Measurements from ENCODE around the gene CHADL. TPM values are rescaled to one million over a fixed set of nuclear protein-coding genes. Genes with fewer than 3 reads are reported as not detected.

Gene CHADL
- total and polyA plus RNA-seq, 9 of the 15 experiments (the other 6 are each of a cell fraction or from before 2014, with no cell fraction given): not detected

GRCh38 chr22:41191467-41191866 lies 49.3 kb downstream of the CHADL start (continued):
- TF ChIP-seq HNRNPLL (IDR thresholded peaks at IDR 0.05; ENCODE audit: low read depth, low read length, poor library complexity, severe bottlenecking) (no peak), E2F5 (CRISPR knock-in tag; IDR thresholded peaks at IDR 0.05) (no peak), ZNF785 (CRISPR knock-in tag; IDR thresholded peaks at IDR 0.05) (no peak), PRMT5 (CRISPR knock-in tag; IDR thresholded peaks at IDR 0.05) (no peak), XRCC5 (IDR thresholded peaks at IDR 0.05; ENCODE audit: low read depth, low read length) (no peak), CHCHD3 (CRISPR knock-in tag; IDR thresholded peaks at IDR 0.05) (no peak), EWSR1 (IDR thresholded peaks at IDR 0.05; ENCODE audit: borderline replicate concordance, low read depth, partially characterized antibody) (no peak), MECOM (CRISPR knock-in tag; IDR thresholded peaks at IDR 0.05) (no peak)

- WGBS (ENCODE audit: insufficient coverage, low coverage, missing lambda C conversion rate): 58% methylated on average over 2 of the region's 3 CpGs
- H3K27me3 ChIP-seq (ENCODE audit: control insufficient read depth in 2 of 2, insufficient read depth in 2 of 2, low read length in 2 of 2): no peaks in the 10 kb centered on the region
- no peaks in the 10 kb centered on the region for H3K79me2 ChIP-seq (ENCODE audit: control insufficient read depth, insufficient read depth, low read length)
- H3K4me1 ChIP-seq (replicated peaks in 1 of 2; ENCODE audit: control insufficient read depth in 2 of 2, insufficient read depth in 2 of 2, low read length in 2 of 2): peaks cover 0 to 2% of the 10 kb centered on the region in 2 experiments; a peak in 2 of 5 replicates
- H3K9me3 ChIP-seq (replicated peaks; ENCODE audit: control insufficient read depth, insufficient read depth, low read depth, low read length): no peaks in the 10 kb centered on the region
- ATAC-seq (no peak), FAIRE-seq (no peak), DNase-seq (ENCODE audit: extremely low read depth in 1 of 4, low spot score in 3 of 4) (no peak)
- ChIA-PET CTCF (ENCODE audit: low intra/inter-chr PET ratio) (no interaction called here), POLR2A (interaction anchor here (0.6 to 0.7 kb wide), 2 partner anchors 15 to 92 kb away, joined by 3 read pairs; partner anchors contain the start of gene EP300)
- H3K4me2 ChIP-seq (ENCODE audit: insufficient read depth, low read length): no peak overlapping the region
- H2AFZ ChIP-seq (ENCODE audit: low read depth, low read length): no peak overlapping the region
- TF ChIP-seq IRF9 (tag; IDR thresholded peaks at IDR 0.05) (no peak), RB1 (IDR thresholded peaks at IDR 0.05; ENCODE audit: low read depth) (no peak)
- no peak overlapping the region for H3K27ac ChIP-seq (ENCODE audit: extremely low read depth, low read depth, low read length)
- H3K36me3 ChIP-seq (ENCODE audit: control insufficient read depth, insufficient read depth, low read length): peaks cover 4% of the 10 kb centered on the region; the same call in 1 of the 3 replicates
- no peak overlapping the region for H3K9ac ChIP-seq (ENCODE audit: insufficient read depth in 1 of 2, low read depth in 2 of 2, low read length in 2 of 2)
- intact Hi-C loops (cut with micrococcal nuclease) (no loop called here), in situ Hi-C loops (cut with MboI) (no loop called here)
- H3K4me3 ChIP-seq: no peak overlapping the region
- H3K9me1 ChIP-seq (ENCODE audit: control insufficient read depth, insufficient read depth, low read length): no peaks in the 10 kb centered on the region
- no TSS peak for BruUV-seq (replicated peaks)
- H4K20me1 ChIP-seq (replicated peaks; ENCODE audit: control insufficient read depth, insufficient read depth, low read length): no peaks in the 10 kb centered on the region
Measured at GRCh38 chr22:41184679-41185078, 56.1 kb downstream of the CHADL start.
